Kidney epithelial cell (primary cell): ENCODE measurements around the gene TNFRSF25. TPM values are rescaled to one million over a fixed set of nuclear protein-coding genes. Genes with fewer than 3 reads are reported as not detected.

Source experiments
- DNase-seq: peaks from one replicate; pipeline ENCODE4 v3.0.0-alpha.2; 2010; ENCODE audit warnings: low read depth
- H3K27me3 ChIP-seq: 2 replicates; pipeline ENCODE4 v1.6.0; 2011; ENCODE audit warnings: low read length; ENCODE audit not compliant: control insufficient read depth, insufficient read depth
- H3K36me3 ChIP-seq: 2 replicates; pipeline ENCODE4 v1.5.1; 2011; ENCODE audit warnings: low read length; ENCODE audit not compliant: control insufficient read depth, insufficient read depth
- H3K4me3 ChIP-seq: 2 replicates; pipeline ENCODE4 v1.5.1; 2011; ENCODE audit warnings: low read depth, mild to moderate bottlenecking, control low read depth, low read length
- CTCF ChIP-seq: IDR thresholded peaks from 2 replicates; pipeline ENCODE4 v1.5.1; 2011; ENCODE audit warnings: mild to moderate bottlenecking, moderate library complexity, low read length, control low read depth, inconsistent platforms; ENCODE audit not compliant: insufficient read depth, poor library complexity, severe bottlenecking
- total RNA-seq: library from RNA; depleted of rRNA; stranded (reverse); fragments of >200 nt; gene quantifications from 2 replicates; pipeline ENCODE4 v1.2.3, GENCODE V29; 2015

The TNFRSF25 gene
- total RNA-seq, 1 donor from 2014 or later: 20.2 TPM

GRCh38 chr1:6500544-6501278 is 34.7 kb upstream of the TNFRSF25 start:
- DNase-seq: no peak
- peaks cover 11% of the 10 kb centered on the region for H3K27me3 ChIP-seq
- no peak overlapping the region for H3K4me3 ChIP-seq
- no peak for TF ChIP-seq CTCF
- H3K36me3 ChIP-seq: no peaks in the 10 kb centered on the region

GRCh38 chr1:6499296-6499695 is 33.3 kb upstream of the TNFRSF25 start:
- no peak for TF ChIP-seq CTCF
- Histone ChIP-seq H3K36me3 (no peaks in the 10 kb centered on the region), H3K4me3 (no peak overlapping the region), H3K27me3 (peaks cover 11% of the 10 kb centered on the region)
- no peak for DNase-seq

GRCh38 chr1:6498576-6499111 is 32.7 kb upstream of the TNFRSF25 start:
- H3K36me3 ChIP-seq: no peaks in the 10 kb centered on the region
- DNase-seq: no peak
- peaks cover 11% of the 10 kb centered on the region for H3K27me3 ChIP-seq
- no peak for TF ChIP-seq CTCF
- H3K4me3 ChIP-seq: no peak overlapping the region

GRCh38 chr1:6497867-6498575 is 32.0 kb upstream of the TNFRSF25 start:
- no peaks in the 10 kb centered on the region for H3K36me3 ChIP-seq
- peak overlapping the region; percentile 64 for H3K4me3 ChIP-seq
- DNase-seq: no peak
- no peak for TF ChIP-seq CTCF
- peaks cover 11% of the 10 kb centered on the region for H3K27me3 ChIP-seq

GRCh38 chr1:6497215-6497866 is 31.4 kb upstream of the TNFRSF25 start:
- H3K27me3 ChIP-seq: peaks cover 9% of the 10 kb centered on the region
- DNase-seq: no peak
- no peak for TF ChIP-seq CTCF
- no peaks in the 10 kb centered on the region for H3K36me3 ChIP-seq
- H3K4me3 ChIP-seq: peak overlapping the region; percentile 64
